Measurements from ENCODE around the gene EPB41L5.
"Not testable (repeated sequence)": the region's sequence is repeated elsewhere in the genome, so short reads cannot be mapped to it uniquely, and the experiment has no call there.

Gene EPB41L5

DNA sequence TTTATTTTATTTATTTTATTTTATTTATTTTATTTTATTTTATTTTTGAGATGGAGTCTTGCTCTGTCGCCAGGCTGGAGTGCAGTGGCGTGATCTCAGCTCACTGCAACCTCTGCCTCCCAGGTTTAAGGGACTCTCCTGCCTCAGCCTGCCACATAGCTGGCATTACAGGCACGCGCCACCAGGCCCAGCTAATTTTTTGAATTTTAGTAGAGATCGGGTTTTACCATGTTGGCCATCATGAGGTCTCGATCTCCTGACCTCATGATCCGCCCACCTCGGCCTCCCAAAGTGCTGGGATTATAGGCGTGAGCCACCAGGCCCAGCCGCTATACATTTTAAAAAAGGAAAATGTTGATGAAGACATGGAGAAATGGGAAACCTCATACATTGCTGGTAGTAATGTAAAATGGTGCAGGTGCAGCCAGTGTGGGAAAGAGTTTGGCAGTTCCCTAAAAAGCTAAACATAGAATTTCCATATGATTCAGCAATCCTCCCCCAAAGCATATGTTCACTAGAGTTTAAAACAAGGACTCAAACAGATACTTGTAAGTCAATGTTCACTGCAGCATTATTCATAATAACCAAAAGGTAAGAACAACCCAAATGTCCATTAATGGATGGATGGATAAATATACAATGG, 187.1 kb downstream of the EPB41L5 start:
- not testable (repeated sequence) for DNase-seq (ENCODE audit: low read depth)

DNA sequence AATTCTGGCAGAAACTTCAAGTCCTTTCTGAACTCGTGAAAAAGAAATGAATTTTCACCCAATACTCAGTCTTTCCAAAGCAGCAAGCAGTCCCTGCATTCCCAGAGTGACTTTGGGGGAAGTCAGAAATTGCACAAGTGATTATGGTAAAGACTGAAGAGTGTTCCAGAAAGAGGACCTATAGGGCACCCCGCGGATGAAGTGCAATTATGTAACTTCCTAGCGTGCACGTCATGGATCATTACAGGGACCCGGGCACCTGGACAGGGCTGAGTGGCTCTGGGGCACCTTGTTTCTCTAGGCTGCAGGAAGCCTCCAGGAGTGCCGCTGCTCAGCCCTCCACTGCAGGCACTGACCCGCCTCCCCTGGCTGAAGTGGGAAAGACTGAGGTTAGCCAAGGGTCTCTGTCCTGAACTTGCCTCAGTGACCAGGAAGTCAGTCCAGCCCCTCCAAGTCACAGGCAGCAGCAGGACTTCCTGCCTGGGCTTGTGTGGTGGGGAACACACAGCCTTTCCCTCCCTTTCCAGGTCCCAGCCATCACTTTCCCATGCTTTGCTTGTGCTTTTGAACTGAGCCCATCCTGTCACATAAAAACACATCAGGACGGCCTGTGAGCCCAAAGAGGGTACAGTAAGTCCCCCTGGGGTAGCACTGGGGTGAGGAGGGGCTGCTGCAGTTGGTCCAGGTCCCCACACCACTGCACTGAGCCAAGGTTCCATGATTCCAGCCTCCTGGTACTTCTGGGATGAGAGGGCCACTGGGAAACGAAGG, 190.6 kb downstream of the EPB41L5 start:
- no peak for DNase-seq (ENCODE audit: low read depth)

DNA sequence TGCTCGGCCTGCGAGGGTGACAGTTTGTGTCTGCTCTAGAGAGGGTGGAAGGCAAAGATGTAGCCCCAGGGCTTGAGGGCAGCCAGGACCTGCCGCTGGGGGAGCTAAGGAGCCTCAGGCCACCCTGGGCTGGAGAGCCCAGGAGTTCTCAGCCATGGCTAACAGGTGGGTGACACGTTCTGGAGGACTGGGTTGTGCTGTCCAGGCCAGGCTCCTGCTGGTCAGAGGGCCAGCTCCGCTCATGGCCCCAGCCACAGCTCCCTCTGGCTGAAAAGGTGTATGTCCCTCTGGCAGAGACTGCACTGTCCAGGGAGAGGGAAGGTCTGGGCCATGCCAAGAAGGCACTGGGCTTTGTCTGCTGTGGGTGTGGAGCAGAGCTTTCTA, 191.1 kb downstream of the EPB41L5 start:
- no peak for DNase-seq (ENCODE audit: low read depth)

DNA sequence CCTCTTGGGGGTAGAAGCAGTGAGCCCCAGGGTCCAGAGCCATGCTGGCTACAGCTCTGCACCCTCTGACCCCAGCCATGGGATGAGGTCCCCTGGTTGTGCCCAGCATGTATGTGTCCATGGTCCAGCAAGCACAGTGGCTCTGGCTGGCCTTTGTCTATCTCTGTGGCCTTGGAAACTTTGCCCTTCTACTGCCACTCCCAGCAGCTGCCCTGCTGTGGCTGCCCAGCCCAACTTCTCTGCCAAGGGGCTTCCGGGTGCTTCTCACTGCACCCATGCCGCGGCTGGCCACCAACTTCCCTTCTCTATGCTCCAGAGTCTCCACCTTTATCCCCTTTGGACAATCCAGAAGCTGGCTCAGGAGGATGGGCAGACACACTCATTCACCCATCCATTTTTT, 191.5 kb downstream of the EPB41L5 start:
- no peak for DNase-seq (ENCODE audit: low read depth)

GRCh38 chr2:120204945-120205670, 192.2 kb downstream of the EPB41L5 start:
- DNase-seq (ENCODE audit: low read depth), result no peak

DNA sequence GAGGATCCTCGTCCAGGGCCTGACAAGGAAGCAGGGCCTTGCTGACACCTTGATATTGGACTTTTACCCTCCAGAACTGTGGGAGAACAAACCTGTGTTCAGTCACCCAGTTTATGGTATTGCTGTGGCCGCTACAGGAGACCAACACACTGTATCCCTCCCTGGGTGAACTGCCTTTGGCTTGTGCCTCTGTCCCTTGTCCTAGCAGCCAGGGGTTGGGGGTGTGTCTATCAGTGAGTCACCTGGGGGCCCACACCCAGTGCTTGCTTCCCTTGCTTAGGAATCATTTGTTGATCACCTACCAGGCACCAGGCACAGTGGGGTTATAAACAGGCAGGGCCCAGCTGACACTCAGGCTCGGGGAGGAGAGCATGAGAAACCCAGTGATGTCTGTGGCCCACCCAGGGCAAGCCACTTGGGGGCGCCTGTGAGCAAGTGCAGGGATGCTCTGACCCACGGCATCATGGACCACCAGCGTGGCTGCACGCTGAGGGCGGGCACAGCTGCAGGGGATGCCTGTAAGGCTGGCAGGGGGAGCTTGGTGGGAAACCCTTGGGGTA, 193.2 kb downstream of the EPB41L5 start:
- DNase-seq (ENCODE audit: low read depth), result peak; percentile 30

DNA sequence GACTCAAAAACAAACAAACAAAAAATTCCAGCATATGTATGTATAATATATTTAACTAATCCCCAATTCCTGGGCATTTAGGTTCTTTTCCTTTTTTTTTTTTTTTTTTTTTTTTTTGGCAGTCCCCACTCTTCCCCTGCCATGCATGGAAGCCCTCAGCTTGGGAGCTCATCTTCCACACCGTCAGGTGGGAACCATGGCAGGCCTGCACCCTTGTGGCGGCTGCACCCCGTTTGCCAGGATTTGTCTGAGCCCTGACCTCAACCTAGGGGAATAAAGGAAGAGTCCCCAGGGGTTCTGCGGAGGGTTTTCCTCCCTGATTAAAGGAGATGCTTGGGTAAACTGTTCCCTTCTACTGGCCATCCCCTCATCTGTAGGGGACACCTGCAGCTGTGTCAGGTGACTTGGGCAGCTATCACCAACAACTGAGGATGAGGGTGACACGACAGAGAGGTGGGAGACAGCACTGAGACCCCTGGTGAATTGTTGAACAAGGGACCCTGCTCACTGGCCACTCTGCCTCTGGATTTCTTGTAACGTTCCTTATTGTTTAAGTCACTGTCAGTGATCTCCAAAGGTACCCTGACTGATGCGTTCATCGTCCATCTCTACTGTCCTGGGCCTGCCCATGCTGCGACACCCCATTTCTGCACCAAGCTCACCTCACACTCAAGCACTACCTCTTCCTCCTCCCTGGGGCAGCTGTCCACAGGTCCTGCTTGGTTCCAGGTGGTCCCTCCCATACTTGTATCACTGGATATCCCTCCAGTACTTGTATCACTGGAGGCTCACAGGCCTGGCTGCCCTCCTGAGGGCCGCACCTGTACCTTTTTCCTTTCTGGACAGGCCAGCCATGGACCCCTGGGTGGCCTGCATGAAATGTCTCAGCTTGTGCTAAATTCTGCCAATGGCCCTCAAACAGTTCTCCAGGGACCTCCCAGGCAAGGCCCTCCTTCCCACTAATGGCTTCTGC, 195.8 kb downstream of the EPB41L5 start:
- no peak for DNase-seq (ENCODE audit: low read depth)

DNA sequence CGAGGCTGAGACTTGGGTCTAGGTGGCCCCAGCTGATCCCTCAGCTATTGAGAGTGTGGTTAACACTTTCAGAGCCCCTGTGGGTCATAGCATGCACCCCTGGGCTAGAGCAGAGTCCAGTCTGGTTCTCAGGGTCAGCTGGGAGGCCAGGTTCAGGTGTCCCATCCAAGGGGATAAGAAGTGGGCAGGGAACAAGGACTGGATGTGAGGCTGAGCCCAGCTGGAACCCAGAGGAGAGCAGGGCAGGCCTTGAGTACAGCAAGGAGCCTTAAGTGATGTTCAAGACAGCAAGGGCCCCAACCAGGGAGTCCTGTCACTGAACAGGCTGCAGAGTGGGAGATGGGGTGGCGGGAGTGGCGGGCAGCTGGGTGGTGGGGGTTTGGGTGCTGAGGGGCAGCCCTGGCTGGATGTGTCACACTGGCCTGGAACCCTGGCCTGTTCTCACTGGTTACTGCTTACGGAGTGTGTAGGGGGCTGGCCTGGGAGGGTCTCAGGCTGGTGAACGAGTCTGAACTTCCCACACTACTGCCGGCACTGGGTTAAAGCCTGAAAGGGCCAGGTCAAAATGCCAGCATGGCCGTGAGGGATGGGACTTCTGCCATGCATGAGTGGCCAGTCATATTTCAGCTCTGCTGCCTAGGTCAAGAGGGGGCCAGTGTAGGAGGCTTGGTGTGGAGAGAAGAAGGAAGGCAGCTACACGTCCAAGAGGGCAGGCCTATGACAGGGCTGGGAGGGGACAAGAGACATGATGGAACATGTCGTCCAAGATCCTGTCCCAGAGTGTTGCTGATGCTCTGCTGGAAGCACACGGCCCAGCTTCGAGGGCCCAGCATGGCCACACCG, 196.8 kb downstream of the EPB41L5 start:
- no peak for DNase-seq (ENCODE audit: low read depth)

GRCh38 chr2:120210270-120210693, 197.4 kb downstream of the EPB41L5 start:
- no peak for DNase-seq (ENCODE audit: low read depth)

DNA sequence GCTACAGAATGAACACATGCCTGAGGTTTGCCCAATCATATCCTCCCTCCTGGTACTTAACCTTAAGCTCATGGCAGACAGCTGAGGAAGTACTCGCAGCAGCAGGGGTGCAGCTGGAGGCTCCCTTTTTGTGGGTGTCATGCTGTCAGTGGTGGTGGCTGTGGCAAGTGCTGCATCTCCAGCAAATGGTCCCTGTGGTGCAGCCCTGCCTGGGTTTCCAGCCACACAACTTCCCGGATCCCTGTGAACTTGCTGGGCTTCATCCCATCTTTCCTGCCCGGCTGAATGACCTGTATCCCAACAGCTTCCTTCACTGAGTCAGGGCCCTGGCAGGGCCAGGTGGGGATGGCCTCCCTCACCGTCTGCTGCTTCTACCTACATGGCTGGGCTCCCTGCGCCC, 205.3 kb downstream of the EPB41L5 start:
- DNase-seq (ENCODE audit: low read depth), result no peak

DNA sequence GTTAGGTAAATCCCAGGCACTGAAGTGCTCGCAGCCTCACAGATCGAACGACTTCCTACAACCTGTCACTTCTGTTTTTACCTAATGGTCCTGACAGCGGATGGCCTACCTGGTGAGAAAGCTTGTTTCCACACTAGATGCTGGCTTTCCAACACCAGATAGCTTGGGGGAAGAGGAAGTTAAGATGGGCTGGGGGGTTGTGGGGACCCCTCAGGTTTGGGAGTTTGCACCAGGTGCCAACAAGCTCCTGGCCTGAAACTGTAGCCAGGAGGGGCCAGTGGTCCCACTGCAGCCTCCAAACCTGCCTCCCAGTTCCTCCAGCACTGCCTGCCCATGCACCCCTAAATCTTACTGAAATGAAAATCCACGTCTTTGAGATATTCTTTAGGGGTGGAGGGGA, 206.4 kb downstream of the EPB41L5 start:
- no peak for DNase-seq (ENCODE audit: low read depth)

DNA sequence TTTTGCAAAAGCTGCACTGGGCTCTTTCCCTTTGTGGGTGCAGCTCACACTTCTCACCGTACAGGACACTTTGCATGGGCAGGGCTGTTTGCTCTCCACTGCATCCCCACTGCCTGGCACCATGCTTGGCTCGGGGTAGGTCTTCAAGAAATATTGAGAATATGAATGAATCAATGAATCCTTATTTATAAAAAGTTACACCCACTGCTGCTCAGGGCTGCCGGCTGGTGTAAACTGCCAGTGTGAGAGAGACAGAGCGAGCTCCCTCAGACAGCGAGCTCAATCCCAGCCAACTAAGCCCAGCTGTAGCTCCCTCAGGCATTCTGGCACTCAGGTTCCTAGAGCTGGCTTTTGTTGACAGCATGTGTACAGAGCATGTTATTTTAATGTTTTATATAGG, 206.9 kb downstream of the EPB41L5 start:
- DNase-seq (ENCODE audit: low read depth), result no peak

- no peak for DNase-seq (ENCODE audit: low read depth)
These were observed 207.9 kb downstream of the EPB41L5 start for GRCh38 chr2:120220756-120221155.

DNA sequence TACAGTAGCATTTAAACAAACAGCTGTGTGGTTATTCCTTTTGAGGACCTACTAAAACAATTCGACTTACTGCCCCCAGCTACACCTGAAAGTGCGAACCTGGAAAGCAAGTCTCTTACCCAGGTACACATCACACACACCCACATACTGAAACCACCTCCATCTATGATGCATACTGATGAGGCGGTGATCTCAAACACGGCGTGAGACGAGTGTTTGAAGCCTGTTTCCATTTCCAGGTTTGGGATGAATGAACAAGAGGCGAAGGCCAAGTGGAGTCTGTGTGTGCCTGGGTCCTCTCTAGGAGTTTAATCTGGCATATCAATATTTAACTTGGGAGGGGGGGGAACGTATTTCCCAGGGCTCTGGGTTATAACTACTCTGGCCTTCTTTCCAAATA, 208.7 kb downstream of the EPB41L5 start:
- no peak for DNase-seq (ENCODE audit: low read depth)

DNA sequence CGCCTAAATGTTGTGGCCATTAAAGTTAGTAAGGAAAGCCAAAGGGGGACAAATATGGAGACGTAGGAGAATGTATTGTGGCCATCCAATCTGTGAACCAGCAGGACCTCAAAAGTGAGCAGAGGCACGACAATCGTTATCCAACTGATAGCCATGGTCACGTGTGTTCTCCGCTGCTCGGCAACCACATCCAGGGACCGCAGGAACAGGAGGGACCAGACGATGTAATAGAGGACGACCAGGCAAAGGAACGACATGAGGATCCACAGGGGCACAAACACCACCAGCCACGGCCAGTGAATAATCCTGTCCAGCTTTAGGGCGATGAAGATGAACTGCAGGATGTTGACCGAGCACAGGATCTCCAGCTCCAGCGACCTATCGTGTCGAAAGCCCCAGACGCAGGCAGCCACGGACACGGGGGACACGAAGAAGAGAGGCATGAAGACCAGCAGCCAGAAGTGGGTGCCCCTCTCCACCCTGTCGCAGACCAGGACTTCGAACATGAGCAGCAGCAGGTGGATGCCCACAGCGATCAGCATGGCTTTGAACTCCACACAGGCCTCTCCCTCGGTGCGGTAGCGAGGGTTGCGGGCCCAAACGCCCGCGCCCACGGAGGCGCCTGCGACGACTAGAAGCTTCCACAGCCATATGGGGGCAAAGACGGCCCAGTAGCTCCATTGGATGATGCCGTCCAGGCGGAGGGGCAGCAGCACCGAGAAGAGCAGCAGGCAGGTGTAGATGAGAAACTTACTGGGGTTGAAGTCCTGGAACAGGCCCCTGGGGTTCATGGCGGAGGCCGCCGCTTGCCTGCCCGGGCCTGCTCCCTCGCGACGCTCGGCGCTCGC, 209.5 kb downstream of the EPB41L5 start:
- no peak for DNase-seq (ENCODE audit: low read depth)

GRCh38 chr2:120223034-120223912, 210.4 kb downstream of the EPB41L5 start, which contains the start of gene TMEM185B:
Gene TMEM185B, minus strand, starts transcription at chr2:120223400. Its CDS starts 424 bp downstream, at chr2:120222976.
- peak; percentile 80 for DNase-seq (ENCODE audit: low read depth)

- no peak for DNase-seq (ENCODE audit: low read depth)
These were observed 211.4 kb downstream of the EPB41L5 start for GRCh38 chr2:120224256-120224655.

DNA sequence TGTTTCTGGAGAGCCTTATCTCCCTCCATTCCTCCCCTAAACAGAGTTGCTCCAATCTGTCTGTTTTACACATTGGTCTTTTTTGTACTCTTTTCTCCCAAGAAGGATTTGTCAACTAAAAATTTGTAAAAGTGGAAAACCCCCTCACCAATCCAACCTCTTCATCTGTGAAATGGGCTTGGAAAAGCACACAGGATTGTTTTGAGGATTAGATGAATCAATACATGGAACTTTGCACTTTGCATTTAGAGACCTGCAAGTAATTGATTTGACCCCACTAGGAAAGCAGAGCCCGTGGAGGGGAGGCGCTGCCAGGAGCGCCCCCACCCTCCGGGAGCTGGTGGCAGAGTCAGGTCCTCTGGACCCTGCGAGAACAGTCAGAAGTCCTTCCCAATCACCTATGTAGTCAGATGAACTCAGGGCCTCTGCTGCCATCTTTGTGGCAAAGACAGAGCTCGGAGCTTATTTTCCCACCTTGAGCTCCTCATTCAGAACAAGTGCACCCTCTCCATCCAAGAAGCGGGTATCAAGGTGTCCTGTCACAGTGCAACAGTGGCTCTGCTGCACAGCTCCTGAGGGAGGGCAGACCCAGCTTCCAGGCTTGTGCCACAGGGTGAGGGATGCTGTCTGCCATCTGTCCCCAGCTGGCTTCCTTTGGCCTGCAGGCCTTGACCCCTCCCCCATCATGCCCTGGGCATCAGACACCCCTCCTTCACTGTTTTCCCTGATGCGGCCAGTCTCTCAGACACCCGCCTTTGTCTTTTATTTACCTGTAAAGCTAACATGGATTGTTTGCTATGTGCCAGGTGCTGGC, 212.1 kb downstream of the EPB41L5 start:
- DNase-seq (ENCODE audit: low read depth), result no peak
